Effector CD4-positive, alpha-beta T cell (primary cell): ENCODE results near the gene GPR152. TPM values are rescaled to one million over a fixed set of nuclear protein-coding genes. Genes with fewer than 3 reads are reported as not detected.

ENCODE experiments used
- DNase-seq: peaks from one replicate; pipeline ENCODE4 v3.0.0-alpha.2; 2020
- total RNA-seq: gene quantifications from one replicate; lab custom pipeline; 2026; lab: John Stamatoyannopoulos, UW

GPR152 gene, protein sequence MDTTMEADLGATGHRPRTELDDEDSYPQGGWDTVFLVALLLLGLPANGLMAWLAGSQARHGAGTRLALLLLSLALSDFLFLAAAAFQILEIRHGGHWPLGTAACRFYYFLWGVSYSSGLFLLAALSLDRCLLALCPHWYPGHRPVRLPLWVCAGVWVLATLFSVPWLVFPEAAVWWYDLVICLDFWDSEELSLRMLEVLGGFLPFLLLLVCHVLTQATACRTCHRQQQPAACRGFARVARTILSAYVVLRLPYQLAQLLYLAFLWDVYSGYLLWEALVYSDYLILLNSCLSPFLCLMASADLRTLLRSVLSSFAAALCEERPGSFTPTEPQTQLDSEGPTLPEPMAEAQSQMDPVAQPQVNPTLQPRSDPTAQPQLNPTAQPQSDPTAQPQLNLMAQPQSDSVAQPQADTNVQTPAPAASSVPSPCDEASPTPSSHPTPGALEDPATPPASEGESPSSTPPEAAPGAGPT
- not detected for total RNA-seq

DNA sequence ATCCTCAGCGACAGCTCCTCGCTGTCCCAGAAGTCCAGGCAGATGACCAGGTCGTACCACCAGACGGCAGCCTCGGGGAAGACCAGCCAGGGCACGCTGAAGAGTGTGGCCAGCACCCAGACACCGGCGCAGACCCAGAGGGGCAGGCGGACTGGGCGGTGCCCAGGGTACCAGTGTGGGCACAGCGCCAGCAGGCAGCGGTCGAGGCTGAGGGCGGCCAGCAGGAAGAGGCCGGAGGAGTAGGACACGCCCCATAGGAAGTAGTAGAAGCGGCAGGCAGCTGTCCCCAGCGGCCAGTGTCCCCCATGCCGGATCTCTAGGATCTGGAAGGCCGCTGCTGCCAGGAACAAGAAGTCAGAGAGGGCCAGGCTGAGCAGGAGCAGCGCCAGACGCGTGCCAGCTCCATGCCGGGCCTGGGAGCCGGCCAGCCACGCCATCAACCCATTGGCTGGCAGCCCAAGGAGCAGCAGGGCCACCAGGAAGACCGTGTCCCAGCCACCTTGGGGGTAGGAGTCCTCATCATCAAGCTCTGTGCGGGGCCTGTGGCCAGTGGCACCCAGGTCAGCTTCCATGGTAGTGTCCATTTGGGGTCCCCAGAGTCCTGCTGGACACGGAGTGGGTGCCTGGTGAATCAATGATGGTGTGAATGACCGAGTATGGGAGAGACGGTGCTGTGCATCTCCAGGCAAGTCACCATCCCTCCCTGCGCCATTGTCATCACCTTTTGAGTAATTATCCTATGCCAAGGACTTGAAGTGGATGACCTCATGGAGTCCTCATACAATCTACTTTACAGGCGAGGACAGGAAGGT lies at the start of gene GPR152:
Gene GPR152, minus strand, starts transcription at position 589 of the 812 bp plus-strand sequence. Its CDS starts 5 bp downstream, at position 584.
- no peak for DNase-seq

DNA sequence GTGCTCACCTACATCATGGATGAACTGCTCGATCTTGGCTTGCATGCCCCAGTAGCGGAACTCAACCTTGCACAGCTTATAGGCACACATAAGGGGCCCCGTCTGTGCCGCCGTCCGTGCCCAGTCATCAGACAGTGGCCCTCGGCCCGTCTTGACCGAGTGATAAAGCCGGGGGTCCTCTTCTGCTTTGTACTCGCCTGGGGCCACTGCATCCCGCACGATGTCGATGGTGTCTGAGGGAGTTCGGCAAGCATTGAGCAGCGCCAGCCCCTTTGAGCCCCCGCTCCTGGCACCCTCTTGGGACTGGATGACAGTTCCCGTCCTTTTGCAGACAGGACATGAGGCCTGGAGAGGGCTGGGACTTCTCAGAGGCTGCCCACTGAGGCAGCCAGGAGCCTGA lies 49.3 kb upstream of the GPR152 start:
- no peak for DNase-seq

DNA sequence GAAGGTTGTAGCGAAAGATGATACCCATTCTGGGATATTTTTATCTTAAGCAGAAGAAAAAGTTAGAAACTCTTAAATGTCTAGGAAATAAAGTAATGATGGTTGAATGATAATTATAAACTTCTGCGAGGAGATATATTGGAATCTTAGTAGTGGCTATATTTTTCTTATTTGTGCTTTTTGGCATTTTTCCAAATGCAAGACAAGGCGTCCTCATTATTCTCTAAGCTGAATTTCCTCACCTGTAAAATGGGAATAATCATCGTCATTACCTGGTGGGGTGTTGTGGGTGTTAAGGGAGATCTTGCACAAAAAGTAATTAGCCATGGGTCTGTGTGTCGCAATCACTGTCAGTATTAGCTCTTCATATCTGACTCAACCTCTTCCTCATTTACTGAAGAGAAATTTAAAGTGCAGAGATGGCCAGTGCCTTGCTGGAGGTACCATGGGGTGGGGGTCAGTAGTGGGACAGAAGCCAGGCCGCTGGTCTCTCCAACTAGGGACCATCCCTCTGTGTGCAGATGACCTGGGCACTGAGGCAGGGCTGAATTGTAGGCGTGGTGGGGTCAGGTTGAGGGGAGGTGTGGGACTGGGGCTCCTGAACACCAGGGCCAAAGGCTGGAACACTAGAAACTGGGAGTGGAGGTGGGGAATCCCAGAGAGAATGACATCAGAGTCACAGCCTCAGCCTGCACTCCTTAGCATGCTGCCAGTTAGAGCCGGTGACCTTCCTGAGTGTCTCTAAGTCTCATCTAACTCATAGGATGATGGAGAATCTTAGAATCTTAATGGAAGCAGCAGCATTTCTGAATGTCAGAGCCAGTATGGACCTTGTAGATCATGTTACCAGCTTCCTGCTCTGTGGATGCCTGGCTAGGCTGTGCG lies 48.5 kb upstream of the GPR152 start:
- no peak for DNase-seq

DNA sequence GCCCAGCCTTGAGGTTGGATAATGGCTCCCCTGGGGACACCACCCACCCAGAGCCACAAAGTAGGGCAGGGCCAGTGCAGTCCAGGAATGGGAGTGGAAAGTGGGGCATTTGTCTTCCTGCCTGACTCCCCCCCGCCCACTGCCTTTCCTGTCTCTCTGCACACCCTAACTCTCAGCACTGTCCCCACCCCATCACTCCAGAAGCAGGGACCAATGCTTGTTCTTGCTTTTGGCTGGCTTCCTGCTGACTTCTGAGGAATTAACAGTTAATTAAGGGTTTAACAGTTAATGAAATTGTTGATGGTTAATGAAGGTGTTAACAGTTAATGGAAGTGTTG lies 47.9 kb upstream of the GPR152 start:
- no peak for DNase-seq

DNA sequence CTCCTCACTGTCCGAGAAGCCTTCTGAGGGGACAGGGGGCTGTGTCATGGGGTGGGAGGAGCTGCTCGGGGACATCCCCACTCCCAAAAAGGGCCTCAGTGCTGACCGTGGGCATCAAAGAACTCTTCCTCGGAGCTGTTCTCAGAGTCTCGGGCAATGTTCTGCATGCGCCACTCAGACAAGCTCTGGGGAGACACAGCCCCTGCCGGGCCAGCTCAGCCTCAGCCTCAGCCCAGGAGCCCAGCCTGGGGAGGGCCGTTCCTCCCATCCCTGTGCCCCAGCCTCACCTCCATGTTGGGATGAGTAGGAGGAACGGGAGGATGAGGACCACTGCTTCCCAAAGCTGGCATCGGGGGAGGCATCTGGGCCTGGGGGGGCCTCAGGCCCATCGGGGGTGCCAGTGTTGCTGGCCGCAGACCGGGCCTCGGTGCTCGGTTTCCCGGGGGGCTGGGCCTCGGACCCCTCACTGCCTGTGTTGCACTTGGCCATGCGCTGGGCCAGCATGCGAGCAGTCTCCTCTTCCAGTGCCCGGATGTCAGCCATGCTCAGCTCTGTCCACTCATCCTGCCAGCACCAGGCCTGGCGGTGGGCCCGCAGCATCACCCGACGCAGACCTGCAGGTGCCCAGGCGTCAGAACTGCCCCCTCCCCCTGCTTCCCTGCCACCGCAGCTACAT lies 47.4 kb upstream of the GPR152 start:
- no peak for DNase-seq

DNA sequence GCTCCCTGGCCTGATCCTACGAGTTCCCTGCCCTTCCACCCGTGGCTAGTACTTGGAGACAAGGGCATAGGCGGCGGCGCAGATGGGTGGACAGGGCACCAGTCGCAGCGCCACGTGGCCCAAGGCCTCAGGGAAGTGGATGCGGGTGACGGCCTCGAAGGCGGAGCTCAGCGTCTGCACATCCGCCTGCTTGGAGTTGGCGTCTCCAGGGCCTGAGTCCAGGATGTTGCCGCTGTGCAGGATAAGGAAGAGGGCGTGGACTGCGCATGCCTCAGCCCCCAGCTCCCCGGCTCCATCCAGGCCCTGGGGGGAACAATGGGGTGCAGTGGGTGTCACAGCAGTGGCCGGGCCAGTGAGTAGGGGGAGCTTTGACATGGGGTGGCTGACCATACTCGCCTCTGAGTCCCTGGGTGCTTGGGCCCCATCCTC lies 46.0 kb upstream of the GPR152 start:
- no peak for DNase-seq

DNA sequence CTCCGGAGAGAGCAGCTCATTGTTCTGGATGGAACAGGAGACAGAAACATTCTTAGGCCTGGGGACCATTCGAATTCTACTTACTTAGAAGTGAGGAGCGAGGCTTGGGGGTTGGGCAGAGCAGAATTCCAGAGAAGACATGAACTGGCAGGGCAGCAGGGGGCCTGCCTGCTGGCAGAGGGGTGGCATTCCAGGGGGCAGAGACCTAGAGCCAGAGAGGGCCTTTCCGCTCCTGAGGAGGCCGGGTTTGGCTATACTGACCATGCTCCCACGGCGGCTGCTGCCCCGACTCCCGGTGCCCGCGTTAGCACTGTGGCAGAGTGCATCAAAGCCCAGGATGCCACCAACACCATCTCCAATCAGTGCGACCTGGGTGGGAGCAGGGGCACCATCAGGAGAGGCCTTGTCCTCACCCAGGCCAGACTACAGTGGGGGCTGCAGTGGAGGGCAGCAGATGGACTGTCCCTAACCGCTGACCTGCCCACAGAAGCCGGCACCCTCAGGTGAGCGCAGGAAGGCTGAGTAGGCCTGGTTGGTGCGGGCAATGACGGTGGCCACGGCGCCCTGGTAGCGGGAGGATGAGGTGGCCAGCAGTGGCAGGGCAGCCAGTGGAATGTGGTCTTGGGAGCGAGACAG lies 45.2 kb upstream of the GPR152 start:
- DNase-seq: no peak

DNA sequence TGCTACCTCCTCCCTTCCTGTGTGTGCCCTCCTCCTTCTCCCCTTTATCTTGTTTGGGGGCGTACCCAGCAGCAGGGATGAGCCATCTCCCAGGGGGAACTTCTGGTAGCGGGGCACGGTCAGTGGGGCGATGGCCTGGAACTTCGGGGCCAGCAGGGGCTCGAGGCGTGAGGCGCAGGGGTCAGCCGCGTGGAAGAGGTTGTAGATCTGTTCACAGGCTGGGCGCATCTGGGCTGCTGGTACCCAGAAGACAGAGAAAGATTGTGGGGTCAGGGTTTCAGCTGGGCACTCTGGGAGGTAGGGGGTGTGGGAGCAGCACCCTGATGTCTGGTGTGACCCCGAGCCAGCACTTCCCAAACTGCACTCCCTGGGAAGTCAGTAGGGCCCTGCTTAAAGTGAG lies 43.6 kb upstream of the GPR152 start:
- DNase-seq: no peak

DNA sequence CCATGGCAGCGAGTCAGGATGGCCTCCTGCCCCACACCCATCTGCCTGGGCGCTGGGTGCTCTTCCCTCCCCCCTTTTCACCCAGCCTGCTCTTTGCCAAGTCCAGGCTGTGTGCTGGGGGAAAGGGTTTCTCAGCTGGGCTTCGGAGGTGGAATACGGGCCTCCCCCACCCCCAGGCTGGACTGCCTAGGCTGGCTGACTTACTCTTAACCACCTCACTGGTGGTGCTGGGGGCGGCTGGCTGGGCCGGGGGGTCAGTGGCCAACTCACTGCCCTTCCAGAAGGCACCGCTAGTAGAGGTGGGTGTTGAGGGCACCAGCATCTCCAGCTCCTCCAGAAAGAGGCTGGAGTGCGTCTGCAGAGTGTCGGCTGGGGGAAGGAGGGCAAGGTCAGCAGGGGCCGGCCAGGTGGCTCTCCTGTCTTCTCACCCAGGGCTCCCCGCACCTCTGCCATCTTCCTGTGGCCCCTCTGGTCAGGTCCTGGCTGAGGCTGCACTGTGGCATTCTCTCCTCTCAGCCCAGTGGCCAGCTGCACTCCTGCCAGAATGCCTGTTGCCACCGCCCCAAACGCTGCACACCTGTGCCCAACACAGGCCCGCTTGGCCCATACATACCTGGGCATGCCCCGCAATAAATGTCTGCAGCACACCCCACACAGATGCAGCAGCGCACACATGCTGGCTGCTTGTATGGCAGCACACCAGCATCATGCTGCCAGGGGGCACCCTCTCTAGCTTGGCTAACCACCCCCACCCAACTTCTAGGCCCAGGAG lies 42.9 kb upstream of the GPR152 start:
- DNase-seq: no peak

DNA sequence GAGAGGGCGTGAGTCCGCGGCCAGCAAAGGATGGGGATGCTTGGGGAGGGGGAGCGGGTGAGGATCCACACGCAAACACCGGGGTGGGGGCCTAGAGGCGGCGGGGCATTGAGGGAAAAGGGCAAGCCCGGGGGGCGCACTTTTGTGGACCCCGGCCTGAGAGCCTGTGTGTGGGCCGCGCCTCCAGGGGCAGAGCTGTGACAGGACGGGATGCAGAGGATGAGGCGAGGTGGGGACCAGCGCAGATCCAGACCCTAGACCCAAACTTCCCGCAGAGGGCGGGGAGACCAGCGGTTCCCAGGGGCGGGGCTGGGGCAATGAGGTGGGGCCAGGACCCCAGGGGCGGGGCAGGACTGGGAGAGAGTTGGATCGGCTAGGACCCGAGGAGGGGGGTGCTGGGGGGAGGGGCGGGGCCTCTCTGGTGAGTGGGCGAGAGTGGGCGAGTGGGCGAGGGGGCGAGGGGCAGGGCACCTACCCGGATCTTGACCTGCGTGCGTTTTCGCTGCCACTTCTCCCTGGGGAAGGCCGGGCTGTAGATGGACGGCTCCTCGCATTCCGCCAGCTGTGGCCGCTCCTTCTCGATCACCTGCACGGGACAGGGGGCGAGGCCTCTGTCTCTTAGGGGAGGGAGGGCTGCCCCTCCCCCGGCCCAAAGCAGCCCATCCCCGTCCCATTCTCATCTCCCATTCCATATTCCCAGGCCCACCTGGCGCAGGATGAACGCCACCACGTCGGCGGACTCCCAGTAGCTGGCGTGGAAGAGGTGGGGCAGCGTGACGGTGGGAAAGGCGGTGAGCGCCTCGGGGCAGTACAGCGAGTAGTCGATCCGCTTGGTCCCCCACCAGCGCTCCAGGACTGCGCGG lies 42.1 kb upstream of the GPR152 start:
- no peak for DNase-seq

DNA sequence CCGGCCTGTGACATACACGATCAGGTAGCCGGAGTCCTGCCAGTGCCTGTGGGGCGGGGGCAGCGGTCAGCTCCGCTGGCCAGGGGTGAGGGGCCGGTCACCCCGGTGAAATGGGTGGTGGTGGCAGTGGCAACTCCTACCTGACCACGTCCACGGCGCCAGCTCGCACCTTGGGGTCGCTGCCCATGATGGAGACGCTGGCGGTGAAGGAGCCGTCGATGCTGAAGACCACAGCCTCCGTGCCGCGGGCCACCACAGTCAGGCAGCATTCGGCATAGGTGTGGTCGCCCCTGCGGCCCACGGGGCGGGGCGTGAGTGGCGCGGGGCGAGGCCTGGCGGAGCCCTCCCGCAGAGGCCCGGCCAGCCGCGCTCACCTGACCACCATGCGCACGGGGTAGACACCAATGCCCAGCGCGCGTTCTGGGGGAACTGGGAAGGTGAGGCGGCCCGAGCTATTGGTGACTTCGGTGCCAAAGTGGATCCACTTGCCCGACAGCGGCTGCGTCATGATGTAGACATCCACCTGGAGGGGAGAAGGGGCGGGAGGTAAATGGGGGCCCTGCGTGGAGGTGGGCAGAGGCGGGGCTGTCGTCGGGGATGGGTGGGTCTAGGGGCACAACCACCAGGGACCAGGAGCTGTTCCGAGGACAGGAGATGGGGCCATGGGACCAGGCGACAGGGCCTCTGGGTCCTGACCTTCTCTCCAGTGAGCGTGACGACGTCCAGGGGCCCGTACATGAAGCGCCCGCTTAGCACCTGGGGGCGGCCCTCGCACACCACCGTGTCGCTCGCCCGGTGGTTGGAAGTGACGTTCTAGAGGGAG lies 41.2 kb upstream of the GPR152 start:
- no peak for DNase-seq

DNA sequence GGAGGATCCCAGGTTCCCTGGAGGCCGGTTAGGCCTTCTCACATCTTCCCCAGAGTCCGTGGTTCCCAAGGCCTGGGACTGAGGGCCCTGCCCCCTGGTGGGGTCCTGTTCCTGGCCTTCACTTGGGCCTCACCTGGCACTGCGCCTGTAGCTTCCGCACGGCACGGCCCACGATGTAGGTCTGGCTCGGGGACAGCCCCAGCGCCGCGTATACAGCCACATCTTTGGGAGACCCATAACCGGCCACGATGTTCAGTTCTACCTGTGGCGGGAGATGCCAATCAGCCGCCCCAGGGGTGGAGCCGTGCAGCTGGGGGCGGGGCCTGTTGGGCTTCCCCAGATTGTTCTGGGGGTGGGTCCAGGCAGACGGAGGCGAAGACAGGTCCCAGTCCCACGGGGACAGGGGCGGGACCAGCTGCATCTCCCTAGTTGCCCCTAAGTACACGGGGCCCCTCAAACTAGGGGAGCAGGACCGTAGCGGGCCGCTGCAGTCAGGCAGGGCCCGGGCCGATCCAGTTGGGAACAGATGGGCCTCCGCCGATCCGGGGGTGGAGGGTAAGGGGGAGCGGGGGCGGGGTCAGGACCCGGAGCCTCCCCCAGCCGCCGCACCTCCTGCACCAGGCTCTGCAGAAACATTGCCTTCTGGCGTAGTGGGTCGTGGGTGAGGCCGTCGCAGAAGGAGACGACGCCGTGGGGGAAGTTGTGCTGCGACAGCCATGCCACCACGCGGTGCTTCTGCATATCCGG lies 40.4 kb upstream of the GPR152 start:
- DNase-seq: no peak

DNA sequence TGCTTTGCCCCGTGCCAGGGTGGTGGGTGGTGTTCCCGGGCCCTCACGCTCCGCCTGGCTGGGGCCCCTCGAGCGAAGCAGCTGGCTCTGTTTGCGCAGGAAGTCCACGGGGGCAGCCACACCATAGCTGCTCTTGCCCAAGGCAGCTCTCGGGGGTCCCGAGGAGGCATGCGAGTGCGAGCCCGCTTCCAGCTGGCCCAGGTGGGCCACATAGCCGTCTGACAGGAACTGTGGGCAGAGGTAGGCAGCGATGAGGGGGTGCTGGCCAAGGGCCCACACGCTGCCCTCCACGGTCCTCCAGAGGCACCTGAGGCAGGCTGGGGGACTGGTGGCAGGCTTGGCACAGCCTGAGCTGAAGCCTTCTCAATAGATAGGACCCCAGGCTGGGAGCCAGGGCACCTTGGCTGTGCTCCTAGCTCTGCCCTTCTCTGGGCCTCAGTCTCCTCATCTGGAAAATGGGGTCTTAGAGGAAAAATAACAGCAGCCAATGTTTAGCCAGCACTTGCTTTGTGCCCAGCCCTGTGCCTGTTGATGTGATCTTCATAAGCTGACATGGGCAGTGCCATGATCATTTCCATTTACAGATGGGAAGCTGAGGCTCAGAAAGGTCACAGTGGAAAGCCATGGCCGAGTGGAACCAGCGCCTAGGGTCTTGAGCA lies 39.7 kb upstream of the GPR152 start:
- no peak for DNase-seq

DNA sequence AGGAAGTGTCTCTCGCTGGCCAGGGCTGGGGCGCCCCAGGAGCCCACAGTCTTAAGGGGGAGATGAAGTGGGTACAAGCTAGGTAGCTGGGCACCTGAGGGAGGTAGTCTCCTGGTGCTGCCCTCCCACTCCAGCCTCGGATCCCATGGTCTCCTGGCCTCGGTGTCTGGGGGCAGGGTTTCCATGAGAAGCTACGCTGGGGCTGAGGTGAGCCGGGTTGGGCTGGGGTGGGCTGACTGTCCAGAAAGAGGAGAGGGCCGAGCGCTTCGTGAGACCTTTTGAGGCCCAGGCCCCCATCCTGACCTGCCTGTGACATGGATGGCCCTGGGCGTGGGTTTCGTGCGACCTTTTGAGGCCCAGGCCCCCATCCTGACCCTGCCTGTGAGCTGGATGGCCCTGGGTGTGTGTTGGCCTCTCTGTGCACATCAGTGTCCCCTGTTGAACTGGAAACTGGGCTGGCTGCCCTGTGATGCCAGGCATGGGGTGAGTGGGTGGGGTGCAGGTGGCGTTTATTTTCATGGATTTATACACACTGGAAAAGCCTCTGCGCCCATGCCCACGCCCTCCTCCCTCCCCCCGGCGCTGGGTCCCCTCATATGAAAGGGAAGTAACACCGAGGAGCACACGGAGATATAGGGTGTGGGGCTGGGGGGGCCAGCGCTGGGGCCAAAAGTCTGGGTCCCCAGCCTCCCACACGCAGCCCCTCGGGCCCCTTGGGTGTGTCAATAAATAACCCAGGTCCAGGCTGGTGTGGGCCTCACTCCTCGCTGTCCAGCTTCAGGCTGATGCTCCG lies 38.9 kb upstream of the GPR152 start:
- no peak for DNase-seq

DNA sequence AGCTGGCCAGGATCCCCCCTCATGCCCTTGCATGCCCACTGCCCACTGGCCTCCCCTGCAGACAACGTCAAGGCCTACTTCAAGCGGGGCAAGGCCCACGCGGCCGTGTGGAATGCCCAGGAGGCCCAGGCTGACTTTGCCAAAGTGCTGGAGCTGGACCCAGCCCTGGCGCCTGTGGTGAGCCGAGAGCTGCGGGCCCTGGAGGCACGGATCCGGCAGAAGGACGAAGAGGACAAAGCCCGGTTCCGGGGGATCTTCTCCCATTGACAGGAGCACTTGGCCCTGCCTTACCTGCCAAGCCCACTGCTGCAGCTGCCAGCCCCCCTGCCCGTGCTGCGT lies 38.2 kb upstream of the GPR152 start:
- no peak for DNase-seq

DNA sequence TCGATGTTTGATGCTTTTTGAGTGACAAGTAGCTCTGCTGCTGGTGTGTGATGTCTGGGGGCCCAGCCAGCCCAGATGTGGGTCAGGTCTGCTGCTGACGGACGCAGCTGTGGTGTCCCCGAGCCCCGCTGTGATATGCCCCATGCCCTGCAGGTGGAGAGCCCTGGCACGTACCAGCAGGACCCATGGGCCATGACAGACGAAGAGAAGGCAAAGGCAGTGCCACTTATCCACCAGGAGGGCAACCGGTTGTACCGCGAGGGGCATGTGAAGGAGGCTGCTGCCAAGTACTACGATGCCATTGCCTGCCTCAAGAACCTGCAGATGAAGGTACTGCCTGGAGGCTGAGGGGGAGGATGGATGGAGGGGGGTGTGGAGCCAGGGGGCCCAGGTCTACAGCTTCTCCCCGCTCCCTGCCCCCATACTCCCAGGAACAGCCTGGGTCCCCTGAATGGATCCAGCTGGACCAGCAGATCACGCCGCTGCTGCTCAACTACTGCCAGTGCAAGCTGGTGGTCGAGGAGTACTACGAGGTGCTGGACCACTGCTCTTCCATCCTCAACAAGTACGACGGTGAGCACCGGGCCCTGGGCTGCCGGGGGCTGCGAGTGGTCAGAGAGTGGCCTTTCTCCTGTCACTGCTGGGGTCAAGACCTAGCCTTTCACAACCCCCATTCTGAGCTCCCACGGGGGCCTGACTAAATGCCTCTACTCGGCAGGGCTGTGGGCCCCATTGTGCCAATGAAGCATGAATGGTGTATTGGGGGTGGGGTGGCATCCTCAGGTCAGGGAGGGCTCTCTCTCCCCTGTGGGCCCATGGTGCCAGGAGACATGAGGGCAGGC lies 37.6 kb upstream of the GPR152 start:
- DNase-seq: no peak
